Measurements from ENCODE around the gene UNC80. TPM values are rescaled to one million over a fixed set of nuclear protein-coding genes. Genes with fewer than 3 reads are reported as not detected.

The UNC80 gene
- total RNA-seq, 3 donors from 2014 or later (not counting 1 experiment from before 2014, with no cell fraction given), result not detected

- Mint-ChIP-seq H3K4me1 (no peaks in the 10 kb centered on the region), H3K27ac (no peak overlapping the region), H3K4me3 (no peak overlapping the region), H3K27me3 (ENCODE audit: low read depth in 2 of 2) (no peaks in the 10 kb centered on the region), H3K9me3 (peaks cover 2% of the 10 kb centered on the region in 2 donors), H3K36me3 (no peaks in the 10 kb centered on the region)
- no peak for DNase-seq
- H3K36me3 ChIP-seq (ENCODE audit: control insufficient read depth, insufficient read depth, low read length), result no peaks in the 10 kb centered on the region
- no peaks in the 10 kb centered on the region for H3K4me1 ChIP-seq (ENCODE audit: control insufficient read depth, insufficient read depth, low read length)
- H3K4me3 ChIP-seq (ENCODE audit: low read length), result no peak overlapping the region
- WGBS (ENCODE audit: insufficient coverage), result 67% methylated on average over 1 of the region's 1 CpG
- H3K27me3 ChIP-seq (ENCODE audit: control insufficient read depth, insufficient read depth, low read length), result no peaks in the 10 kb centered on the region
- peaks cover 8% of the 10 kb centered on the region for H3K9me3 ChIP-seq (ENCODE audit: control insufficient read depth, insufficient read depth, low read length)
- ATAC-seq, result no peak
- intact Hi-C loops (cut with micrococcal nuclease), result no loop called here
- TF ChIP-seq CTCF (IDR thresholded peaks at IDR 0.05), result no peak
- no peak overlapping the region for H3K27ac ChIP-seq (ENCODE audit: low read length)
Measured at GRCh38 chr2:209805351-209805750, 33.7 kb downstream of the UNC80 start.

GRCh38 chr2:209806318-209806717 lies 34.7 kb downstream of the UNC80 start:
- no peak overlapping the region for H3K27ac ChIP-seq (ENCODE audit: low read length)
- no peak overlapping the region for H3K4me3 ChIP-seq (ENCODE audit: low read length)
- H3K36me3 ChIP-seq (ENCODE audit: control insufficient read depth, insufficient read depth, low read length), result no peaks in the 10 kb centered on the region
- DNase-seq (no peak), ATAC-seq (no peak)
- Mint-ChIP-seq H3K4me1 (no peaks in the 10 kb centered on the region), H3K4me3 (no peak overlapping the region), H3K27ac (no peak overlapping the region), H3K27me3 (ENCODE audit: low read depth in 2 of 2) (no peaks in the 10 kb centered on the region), H3K36me3 (no peaks in the 10 kb centered on the region), H3K9me3 (peaks cover 0 to 2% of the 10 kb centered on the region in 2 donors)
- WGBS (ENCODE audit: insufficient coverage), result no CpG with 5 or more reads among the region's 3 CpGs
- no peaks in the 10 kb centered on the region for H3K27me3 ChIP-seq (ENCODE audit: control insufficient read depth, insufficient read depth, low read length)
- no peaks in the 10 kb centered on the region for H3K4me1 ChIP-seq (ENCODE audit: control insufficient read depth, insufficient read depth, low read length)
- TF ChIP-seq CTCF (IDR thresholded peaks at IDR 0.05), result no peak
- intact Hi-C loops (cut with micrococcal nuclease), result no loop called here
- peaks cover 8% of the 10 kb centered on the region for H3K9me3 ChIP-seq (ENCODE audit: control insufficient read depth, insufficient read depth, low read length)

- Histone ChIP-seq H3K36me3 (ENCODE audit: control insufficient read depth, insufficient read depth, low read length) (no peaks in the 10 kb centered on the region), H3K4me1 (ENCODE audit: control insufficient read depth, insufficient read depth, low read length) (no peaks in the 10 kb centered on the region), H3K27me3 (ENCODE audit: control insufficient read depth, insufficient read depth, low read length) (no peaks in the 10 kb centered on the region), H3K9me3 (ENCODE audit: control insufficient read depth, insufficient read depth, low read length) (peaks cover 8% of the 10 kb centered on the region), H3K4me3 (ENCODE audit: low read length) (no peak overlapping the region), H3K27ac (ENCODE audit: low read length) (no peak overlapping the region)
- H3K36me3 Mint-ChIP-seq, result no peaks in the 10 kb centered on the region
- no peak for ATAC-seq
- no peak for TF ChIP-seq CTCF (IDR thresholded peaks at IDR 0.05)
- intact Hi-C loops (cut with micrococcal nuclease), result no loop called here
- H3K4me1 Mint-ChIP-seq, result no peaks in the 10 kb centered on the region
- H3K4me3 Mint-ChIP-seq, result no peak overlapping the region
- peaks cover 4 to 6% of the 10 kb centered on the region in 2 donors for H3K9me3 Mint-ChIP-seq
- WGBS (ENCODE audit: insufficient coverage), result 96% methylated on average over 24 of the region's 24 CpGs
- H3K27me3 Mint-ChIP-seq (ENCODE audit: low read depth in 2 of 2), result no peaks in the 10 kb centered on the region
- H3K27ac Mint-ChIP-seq, result no peak overlapping the region
- no peak for DNase-seq
Measured at GRCh38 chr2:209808521-209808920, 36.9 kb downstream of the UNC80 start.

- 96% methylated on average over 20 of the region's 20 CpGs for WGBS (ENCODE audit: insufficient coverage)
- H3K4me3 Mint-ChIP-seq, result no peak overlapping the region
- H3K4me1 Mint-ChIP-seq, result no peaks in the 10 kb centered on the region
- H3K27ac ChIP-seq (ENCODE audit: low read length), result no peak overlapping the region
- H3K4me1 ChIP-seq (ENCODE audit: control insufficient read depth, insufficient read depth, low read length), result no peaks in the 10 kb centered on the region
- TF ChIP-seq CTCF (IDR thresholded peaks at IDR 0.05), result no peak
- intact Hi-C loops (cut with micrococcal nuclease), result no loop called here
- peaks cover 8% of the 10 kb centered on the region for H3K9me3 ChIP-seq (ENCODE audit: control insufficient read depth, insufficient read depth, low read length)
- H3K36me3 ChIP-seq (ENCODE audit: control insufficient read depth, insufficient read depth, low read length), result no peaks in the 10 kb centered on the region
- no peaks in the 10 kb centered on the region for H3K36me3 Mint-ChIP-seq
- H3K9me3 Mint-ChIP-seq, result peaks cover 4 to 6% of the 10 kb centered on the region in 2 donors
- H3K4me3 ChIP-seq (ENCODE audit: low read length), result no peak overlapping the region
- H3K27me3 Mint-ChIP-seq (ENCODE audit: low read depth in 2 of 2), result no peaks in the 10 kb centered on the region
- no peak overlapping the region for H3K27ac Mint-ChIP-seq
- DNase-seq (no peak), ATAC-seq (peak in 1 of 3 donors; percentile 32)
- no peaks in the 10 kb centered on the region for H3K27me3 ChIP-seq (ENCODE audit: control insufficient read depth, insufficient read depth, low read length)
Measured at GRCh38 chr2:209809256-209809655, 37.6 kb downstream of the UNC80 start.

Measured in natural killer cell (primary cell).